ENCODE data around the gene PCDH20.

- TF ChIP-seq CTCF (IDR thresholded peaks at IDR 0.05) (no peak), EP300 (IDR thresholded peaks at IDR 0.05; ENCODE audit: low read depth) (no peak), POLR2A (IDR thresholded peaks at IDR 0.05) (no peak), POLR2AphosphoS5 (IDR thresholded peaks at IDR 0.05) (no peak)
Measured at GRCh38 chr13:61396121-61396520, 19.5 kb downstream of the PCDH20 start.
